ENCODE measurements around the gene FOXJ2. TPM values are rescaled to one million over a fixed set of nuclear protein-coding genes. Genes with fewer than 3 reads are reported as not detected.

The FOXJ2 gene
- total and polyA plus RNA-seq, 2 of the 4 experiments (the other 2 are of a cell fraction): 3.0 to 8.4 TPM

GRCh38 chr12:8050600-8051250, 18.2 kb downstream of the FOXJ2 start:
- TF ChIP-seq, protein P1, sequence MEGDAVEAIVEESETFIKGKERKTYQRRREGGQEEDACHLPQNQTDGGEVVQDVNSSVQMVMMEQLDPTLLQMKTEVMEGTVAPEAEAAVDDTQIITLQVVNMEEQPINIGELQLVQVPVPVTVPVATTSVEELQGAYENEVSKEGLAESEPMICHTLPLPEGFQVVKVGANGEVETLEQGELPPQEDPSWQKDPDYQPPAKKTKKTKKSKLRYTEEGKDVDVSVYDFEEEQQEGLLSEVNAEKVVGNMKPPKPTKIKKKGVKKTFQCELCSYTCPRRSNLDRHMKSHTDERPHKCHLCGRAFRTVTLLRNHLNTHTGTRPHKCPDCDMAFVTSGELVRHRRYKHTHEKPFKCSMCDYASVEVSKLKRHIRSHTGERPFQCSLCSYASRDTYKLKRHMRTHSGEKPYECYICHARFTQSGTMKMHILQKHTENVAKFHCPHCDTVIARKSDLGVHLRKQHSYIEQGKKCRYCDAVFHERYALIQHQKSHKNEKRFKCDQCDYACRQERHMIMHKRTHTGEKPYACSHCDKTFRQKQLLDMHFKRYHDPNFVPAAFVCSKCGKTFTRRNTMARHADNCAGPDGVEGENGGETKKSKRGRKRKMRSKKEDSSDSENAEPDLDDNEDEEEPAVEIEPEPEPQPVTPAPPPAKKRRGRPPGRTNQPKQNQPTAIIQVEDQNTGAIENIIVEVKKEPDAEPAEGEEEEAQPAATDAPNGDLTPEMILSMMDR (conservative IDR thresholded peaks at IDR 0.05; ENCODE audit: low read depth, low read length): no peak
- TF ChIP-seq, protein P2, sequence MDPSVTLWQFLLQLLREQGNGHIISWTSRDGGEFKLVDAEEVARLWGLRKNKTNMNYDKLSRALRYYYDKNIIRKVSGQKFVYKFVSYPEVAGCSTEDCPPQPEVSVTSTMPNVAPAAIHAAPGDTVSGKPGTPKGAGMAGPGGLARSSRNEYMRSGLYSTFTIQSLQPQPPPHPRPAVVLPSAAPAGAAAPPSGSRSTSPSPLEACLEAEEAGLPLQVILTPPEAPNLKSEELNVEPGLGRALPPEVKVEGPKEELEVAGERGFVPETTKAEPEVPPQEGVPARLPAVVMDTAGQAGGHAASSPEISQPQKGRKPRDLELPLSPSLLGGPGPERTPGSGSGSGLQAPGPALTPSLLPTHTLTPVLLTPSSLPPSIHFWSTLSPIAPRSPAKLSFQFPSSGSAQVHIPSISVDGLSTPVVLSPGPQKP (IDR thresholded peaks at IDR 0.05; ENCODE audit: borderline replicate concordance, low read depth, low read length): no peak
- TF ChIP-seq MXI1 (IDR thresholded peaks at IDR 0.05; ENCODE audit: borderline replicate concordance, low read depth, low read length) (no peak), RAD21 (IDR thresholded peaks at IDR 0.05; ENCODE audit: low read length) (no peak), BHLHE40 (IDR thresholded peaks at IDR 0.05; ENCODE audit: low read depth, low read length) (no peak), RFX5 (IDR thresholded peaks at IDR 0.05; ENCODE audit: low read depth, low read length) (no peak), FOS (IDR thresholded peaks at IDR 0.05; ENCODE audit: low read depth, low read length) (no peak), CHD1 (IDR thresholded peaks at IDR 0.05; ENCODE audit: low read depth, low read length) (no peak), RCOR1 (IDR thresholded peaks at IDR 0.05; ENCODE audit: insufficient replicate concordance, low read length) (no peak), NFE2L2 (IDR thresholded peaks at IDR 0.05; ENCODE audit: low read depth, low read length) (no peak), MAZ (IDR thresholded peaks at IDR 0.05; ENCODE audit: borderline replicate concordance, low read depth, low read length) (no peak)
- TF ChIP-seq, protein P3, sequence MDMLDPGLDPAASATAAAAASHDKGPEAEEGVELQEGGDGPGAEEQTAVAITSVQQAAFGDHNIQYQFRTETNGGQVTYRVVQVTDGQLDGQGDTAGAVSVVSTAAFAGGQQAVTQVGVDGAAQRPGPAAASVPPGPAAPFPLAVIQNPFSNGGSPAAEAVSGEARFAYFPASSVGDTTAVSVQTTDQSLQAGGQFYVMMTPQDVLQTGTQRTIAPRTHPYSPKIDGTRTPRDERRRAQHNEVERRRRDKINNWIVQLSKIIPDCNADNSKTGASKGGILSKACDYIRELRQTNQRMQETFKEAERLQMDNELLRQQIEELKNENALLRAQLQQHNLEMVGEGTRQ (IDR thresholded peaks at IDR 0.05; ENCODE audit: low read depth, low read length): no peak
- Histone ChIP-seq H2AK5ac (ENCODE audit: low read depth, low read length) (no peak overlapping the region), H3K27me3 (ENCODE audit: control insufficient read depth, insufficient read depth, low read length) (no peaks in the 10 kb centered on the region), H2AK9ac (replicated peaks; ENCODE audit: low read depth, low read length, poor library complexity) (no peak overlapping the region), H3K4me3 (ENCODE audit: insufficient read depth, low read depth, low read length) (no peak overlapping the region), H3K4ac (ENCODE audit: low read depth, low read length) (no peak overlapping the region), H3K79me1 (ENCODE audit: low read depth in 1 of 2, low read length in 2 of 2) (no peaks in the 10 kb centered on the region; a peak in 2 of 4 replicates), H3K9me3 (ENCODE audit: control insufficient read depth, insufficient read depth, low read length) (no peaks in the 10 kb centered on the region), H4K20me1 (ENCODE audit: insufficient read depth, low read length) (no peaks in the 10 kb centered on the region; the same call in 1 of the 2 replicates), H2AFZ (replicated peaks; ENCODE audit: low read length, poor library complexity) (no peak overlapping the region), H2BK15ac (ENCODE audit: low read depth, low read length) (no peak overlapping the region), H3K14ac (replicated peaks; ENCODE audit: low read depth, low read length) (no peak overlapping the region), H2BK120ac (ENCODE audit: low read depth, low read length) (no peak overlapping the region), H2BK5ac (ENCODE audit: low read depth, low read length, poor library complexity, severe bottlenecking) (no peak overlapping the region), H4K5ac (ENCODE audit: low read depth, low read length) (no peak overlapping the region), H3K4me2 (ENCODE audit: low read depth, low read length) (no peak overlapping the region), H3K9me1 (ENCODE audit: insufficient read depth, low read length) (no peaks in the 10 kb centered on the region), H3K27ac (ENCODE audit: insufficient read depth, low read length) (no peak overlapping the region), H3K9ac (ENCODE audit: low read depth, low read length) (no peak overlapping the region), H4K91ac (ENCODE audit: insufficient read depth, low read depth, low read length) (no peak overlapping the region), H4K8ac (ENCODE audit: low read depth in 2 of 2, low read length in 2 of 2) (no peak overlapping the region), H3K56ac (ENCODE audit: extremely low read depth, insufficient read depth, low read length) (no peak overlapping the region), H3K23ac (ENCODE audit: low read depth, low read length) (no peak overlapping the region), H2BK20ac (ENCODE audit: low read depth, low read length) (no peak overlapping the region), H3K36me3 (ENCODE audit: control insufficient read depth, insufficient read depth, low read length) (peaks cover 37% of the 10 kb centered on the region), H3K4me1 (ENCODE audit: control insufficient read depth, insufficient read depth, low read length) (no peaks in the 10 kb centered on the region), H3K18ac (ENCODE audit: low read depth, low read length) (no peak overlapping the region)
- dilution Hi-C loops (cut with HindIII; ENCODE audit: low sequenced_read_pairs, unreplicated experiment) (no loop called here), in situ Hi-C loops (cut with MboI; ENCODE audit: low sequenced_read_pairs) (no loop called here), intact Hi-C loops (cut with micrococcal nuclease) (no loop called here)
- ChIA-PET POLR2A (ENCODE audit: unreplicated experiment) (no interaction called here), CTCF (interaction anchor here (0.6 to 0.8 kb wide), 2 partner anchors 27 to 1641 kb away, joined by 3 read pairs; no protein-coding TSS in a partner anchor)
- DNase-seq: no peak
- no CpG with 5 or more reads among the region's 7 CpGs for WGBS, 2 experiments (ENCODE audit: extremely low coverage in 2 of 2, insufficient read length in 1 of 2)
- no TSS peak for BruUV-seq (replicated peaks)
- no peak for ATAC-seq (ENCODE audit: low read depth)

All from IMR-90 (cell line).